Epithelial cell of esophagus (primary cell): Measurements from ENCODE around the gene PSMA5.

Experiments
- DNase-seq: peaks from one replicate; pipeline ENCODE4 v3.0.0; 2010; ENCODE audit warnings: low read depth
- H3K4me3 ChIP-seq: 2 replicates; pipeline ENCODE4 v1.5.1; 2011; ENCODE audit warnings: mild to moderate bottlenecking, low read length, control low read depth
- CTCF ChIP-seq: IDR thresholded peaks from 2 replicates; pipeline ENCODE4 v1.5.1; 2011; ENCODE audit warnings: low read depth, mild to moderate bottlenecking, low read length, control low read depth, inconsistent platforms; ENCODE audit not compliant: insufficient read depth; ENCODE audit errors: missing control alignments

Gene PSMA5

GRCh38 chr1:109351457-109351856 is 74.8 kb downstream of the PSMA5 start:
- TF ChIP-seq CTCF = no peak
- H3K4me3 ChIP-seq = no peak overlapping the region
- no peak for DNase-seq

- DNase-seq = no peak
- H3K4me3 ChIP-seq = no peak overlapping the region
- TF ChIP-seq CTCF = no peak
These were observed 75.6 kb downstream of the PSMA5 start for GRCh38 chr1:109350655-109351054.

- no peak for DNase-seq
- H3K4me3 ChIP-seq = no peak overlapping the region
- no peak for TF ChIP-seq CTCF
These were observed 76.1 kb downstream of the PSMA5 start for GRCh38 chr1:109350182-109350581.
